ENCODE measurements around the gene ITGA1. TPM values are rescaled to one million over a fixed set of nuclear protein-coding genes. Genes with fewer than 3 reads are reported as not detected.
"Not testable (repeated sequence)": the region's sequence is repeated elsewhere in the genome, so short reads cannot be mapped to it uniquely, and the experiment has no call there.

The ITGA1 gene
- polyA plus RNA-seq, 3 donors, result 2.4 to 19.6 (median 6.7) TPM

- 12 to 69% (median 23%) methylated on average over 1 of the region's 1 CpG for WGBS, 3 donors
- H3K27ac ChIP-seq (ENCODE audit: low read depth, low read length), result no peak overlapping the region
These were observed 57.2 kb downstream of the ITGA1 start for GRCh38 chr5:52844885-52845284.

DNA sequence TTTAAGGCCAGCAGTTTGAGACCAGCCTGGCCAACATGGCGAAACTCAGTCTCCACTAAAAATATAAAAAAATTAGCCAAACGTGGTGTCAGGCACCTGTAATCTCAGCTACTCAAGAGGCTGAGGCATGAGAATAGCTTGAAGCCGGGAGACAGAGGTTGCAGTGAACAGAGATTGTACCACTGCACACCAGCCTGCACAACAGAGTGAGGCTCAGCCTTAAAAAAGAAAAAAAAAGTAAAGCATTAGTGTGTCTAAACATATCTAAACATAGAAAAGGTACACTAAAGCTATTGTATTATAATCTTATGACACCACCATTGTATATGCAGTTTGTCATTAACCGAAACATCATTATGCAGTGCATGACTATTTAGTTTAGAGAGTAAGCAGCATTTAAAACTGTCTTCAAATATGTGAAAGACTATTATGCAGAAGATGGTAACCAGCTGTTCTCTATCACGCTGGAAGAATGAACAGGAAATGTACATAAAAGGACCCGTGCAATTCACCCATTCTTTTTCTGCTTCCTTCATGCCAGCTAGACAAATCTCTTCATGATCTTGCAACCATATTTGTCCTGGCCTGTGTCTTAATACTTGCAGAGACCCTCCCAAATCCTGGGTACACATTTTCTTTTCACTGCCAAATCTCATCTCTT, 58.6 kb downstream of the ITGA1 start:
- no peak overlapping the region for H3K27ac ChIP-seq (ENCODE audit: low read depth, low read length)
- 65 to 68% (median 65%) methylated on average over 6 of the region's 6 CpGs for WGBS, 3 donors

GRCh38 chr5:52848688-52849087, 61.0 kb downstream of the ITGA1 start:
- not testable (repeated sequence) for H3K27ac ChIP-seq (ENCODE audit: low read depth, low read length)
- 79 to 91% (median 90%) methylated on average over 5 of the region's 5 CpGs for WGBS, 3 donors

DNA sequence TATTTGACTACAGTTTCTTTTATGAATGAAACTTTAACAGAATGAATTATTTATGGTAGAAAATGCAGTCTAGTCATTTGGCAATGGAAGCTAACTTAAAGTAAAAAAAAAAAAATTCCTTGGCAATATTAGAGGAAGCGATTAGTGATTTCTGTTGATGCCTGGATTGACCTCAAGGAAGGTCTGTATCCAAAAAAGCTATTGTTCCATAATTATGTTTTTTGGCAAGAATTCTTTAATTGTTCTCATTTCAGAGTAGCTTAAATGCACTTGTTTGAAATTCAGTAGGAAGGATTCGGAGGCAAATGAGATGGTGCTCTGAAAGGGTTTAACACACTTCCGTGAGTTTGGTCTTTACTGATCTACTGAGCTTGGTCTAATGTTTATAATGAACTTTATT, 61.8 kb downstream of the ITGA1 start:
- H3K27ac ChIP-seq (ENCODE audit: low read depth, low read length), result no peak overlapping the region
- 84 to 89% (median 89%) methylated on average over 3 of the region's 3 CpGs for WGBS, 3 donors

DNA sequence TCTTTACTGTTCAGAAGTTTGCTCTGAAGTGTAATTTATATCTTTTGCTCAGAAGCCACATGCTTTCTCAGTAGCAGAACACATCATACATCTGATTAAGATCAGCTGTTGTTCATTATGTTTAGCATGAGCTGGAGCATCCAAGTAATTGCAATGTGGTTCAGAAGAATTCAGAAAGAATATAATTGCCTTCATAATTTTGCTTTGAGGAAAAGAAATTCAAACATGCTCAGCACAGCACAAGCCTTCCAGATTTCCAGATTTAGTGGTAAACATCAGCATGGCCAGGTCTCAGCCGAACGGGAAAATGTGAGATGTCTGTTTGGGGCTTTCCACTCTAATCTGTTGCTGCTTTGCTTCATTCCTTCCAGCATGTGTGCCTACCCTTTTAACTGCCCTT, 65.9 kb downstream of the ITGA1 start:
- H3K27ac ChIP-seq (ENCODE audit: low read depth, low read length), result no peak overlapping the region
- 69 to 78% (median 74%) methylated on average over 2 of the region's 2 CpGs for WGBS, 3 donors

DNA sequence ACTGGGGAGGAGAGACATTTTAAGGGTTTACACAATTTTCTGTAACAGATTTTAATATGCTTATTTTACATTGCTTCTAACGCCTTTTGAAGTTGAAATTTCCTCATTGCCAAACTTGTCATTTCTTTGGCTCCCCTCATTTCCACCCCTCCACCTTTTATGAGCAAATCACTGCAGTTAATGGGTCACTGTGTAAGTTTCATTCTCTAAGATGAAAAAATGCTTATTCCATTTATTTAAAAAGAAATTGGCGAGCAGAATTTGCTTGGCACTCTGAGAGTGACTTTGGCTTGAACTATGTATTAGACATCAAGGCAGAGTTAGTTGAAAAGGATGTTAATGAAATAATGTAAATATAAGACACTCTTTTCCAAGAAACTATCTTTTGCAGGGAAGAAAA, 66.6 kb downstream of the ITGA1 start:
- no peak overlapping the region for H3K27ac ChIP-seq (ENCODE audit: low read depth, low read length)
- WGBS, 3 donors, result 48 to 59% (median 54%) methylated on average over 2 of the region's 2 CpGs

GRCh38 chr5:52854949-52855348, 67.2 kb downstream of the ITGA1 start:
- no peak overlapping the region for H3K27ac ChIP-seq (ENCODE audit: low read depth, low read length)
- WGBS, 3 donors, result 59 to 78% (median 71%) methylated on average over 2 of the region's 2 CpGs

DNA sequence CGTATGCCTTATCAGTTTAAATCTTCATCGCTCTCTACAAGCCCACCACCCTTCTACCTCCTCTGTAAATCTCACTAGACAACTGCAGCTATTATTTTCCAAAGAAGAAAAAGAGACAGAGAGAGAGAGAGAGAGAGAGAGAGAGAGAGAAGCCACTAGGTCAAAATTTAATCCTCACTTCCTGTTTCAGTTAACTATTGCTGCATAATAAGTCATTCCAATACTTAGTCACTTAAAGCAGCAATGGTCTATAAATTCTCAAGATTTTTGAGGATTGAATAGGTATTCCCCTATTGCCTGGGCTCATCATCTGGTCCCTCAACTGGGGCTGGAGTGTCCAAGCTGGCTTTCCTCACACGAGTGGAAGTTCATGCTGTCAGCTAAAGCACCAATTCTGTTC, 68.8 kb downstream of the ITGA1 start:
- no peak overlapping the region for H3K27ac ChIP-seq (ENCODE audit: low read depth, low read length)
- WGBS, 3 donors, result 81 to 90% (median 86%) methylated on average over 3 of the region's 3 CpGs

- H3K27ac ChIP-seq (ENCODE audit: low read depth, low read length), result no peak overlapping the region
- WGBS, 3 donors, result 83 to 91% (median 84%) methylated on average over 2 of the region's 2 CpGs
These were observed 71.9 kb downstream of the ITGA1 start for GRCh38 chr5:52859628-52860027.

GRCh38 chr5:52861368-52861767, 73.7 kb downstream of the ITGA1 start:
- H3K27ac ChIP-seq (ENCODE audit: low read depth, low read length), result no peak overlapping the region
- 94 to 96% (median 96%) methylated on average over 5 of the region's 5 CpGs for WGBS, 3 donors

DNA sequence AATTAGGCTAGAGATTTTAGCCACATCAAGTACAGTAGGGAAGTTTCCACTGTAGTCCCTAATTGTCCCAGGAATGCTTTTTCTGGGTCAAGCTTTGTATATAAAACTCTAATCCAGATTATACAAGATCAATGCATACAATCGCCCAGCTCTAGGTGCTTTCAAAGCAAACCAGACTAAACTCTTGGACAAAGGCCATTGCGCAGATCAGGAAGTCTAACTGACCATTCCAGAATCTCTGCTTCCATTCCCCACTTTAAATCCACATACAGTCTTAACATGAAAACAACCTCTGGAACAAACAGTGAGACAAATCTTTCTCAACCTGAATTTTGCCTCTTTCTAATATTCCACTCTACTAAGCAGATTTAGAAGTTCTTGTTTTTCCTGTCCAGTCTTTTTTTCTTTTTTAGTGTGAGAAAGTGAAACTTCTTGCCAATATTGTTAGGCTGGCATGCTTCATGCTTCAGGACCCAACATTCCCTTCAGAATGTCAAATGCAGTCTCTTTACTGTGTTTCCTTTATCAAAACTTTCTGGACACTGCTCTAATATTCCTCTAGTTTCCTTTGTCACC, 76.1 kb downstream of the ITGA1 start:
- H3K27ac ChIP-seq (ENCODE audit: low read depth, low read length), result no peak overlapping the region
- 44 to 67% (median 59%) methylated on average over 2 of the region's 2 CpGs for WGBS, 3 donors

- no peak overlapping the region for H3K27ac ChIP-seq (ENCODE audit: low read depth, low read length)
- WGBS, 3 donors, result 5 to 17% (median 8%) methylated on average over 2 of the region's 2 CpGs
These were observed 76.7 kb downstream of the ITGA1 start for GRCh38 chr5:52864371-52864770.

DNA sequence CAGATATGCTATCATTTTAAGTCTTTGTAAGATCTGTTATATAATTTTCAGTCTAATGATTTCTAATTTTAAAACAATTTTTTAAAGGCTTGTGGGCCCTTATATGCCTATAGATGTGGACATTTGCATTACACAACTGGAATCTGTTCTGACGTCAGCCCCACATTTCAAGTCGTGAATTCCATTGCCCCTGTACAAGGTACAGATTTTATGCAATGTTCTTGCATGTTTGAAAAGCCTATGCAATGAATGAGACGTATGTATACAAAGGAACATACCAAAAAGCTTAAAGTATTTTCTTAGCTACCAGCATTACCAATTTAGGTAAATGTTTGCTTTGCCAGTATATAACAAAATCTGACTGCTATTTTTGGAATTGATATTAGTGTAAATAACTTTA, 77.2 kb downstream of the ITGA1 start:
- 57 to 73% (median 67%) methylated on average over 3 of the region's 3 CpGs for WGBS, 3 donors
- no peak overlapping the region for H3K27ac ChIP-seq (ENCODE audit: low read depth, low read length)

DNA sequence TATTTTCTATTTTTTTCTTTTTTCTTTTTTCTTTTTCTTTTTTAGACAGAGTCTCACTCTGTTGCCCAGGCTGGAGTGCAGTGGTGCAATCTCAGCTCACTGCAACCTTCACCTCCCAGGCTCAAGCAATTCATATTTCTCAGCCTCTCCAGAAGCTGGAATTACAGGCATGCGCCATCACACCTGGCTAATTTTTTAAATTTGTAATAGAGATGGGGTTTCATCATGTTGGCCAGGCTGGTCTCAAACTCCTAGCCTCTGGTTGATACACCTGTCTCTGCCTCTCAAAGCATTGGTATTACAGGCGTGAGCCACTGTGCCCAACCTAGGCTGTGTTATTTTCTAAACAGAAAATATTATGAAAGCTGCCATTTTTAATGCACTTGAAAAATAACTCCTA, 78.3 kb downstream of the ITGA1 start:
- H3K27ac ChIP-seq (ENCODE audit: low read depth, low read length), result not testable (repeated sequence)
- WGBS, 3 donors, result 92 to 97% (median 97%) methylated on average over 2 of the region's 2 CpGs

- WGBS, 3 donors, result 89 to 90% (median 90%) methylated on average over 2 of the region's 2 CpGs
- no peak overlapping the region for H3K27ac ChIP-seq (ENCODE audit: low read depth, low read length)
These were observed 80.1 kb downstream of the ITGA1 start for GRCh38 chr5:52867809-52868208.

DNA sequence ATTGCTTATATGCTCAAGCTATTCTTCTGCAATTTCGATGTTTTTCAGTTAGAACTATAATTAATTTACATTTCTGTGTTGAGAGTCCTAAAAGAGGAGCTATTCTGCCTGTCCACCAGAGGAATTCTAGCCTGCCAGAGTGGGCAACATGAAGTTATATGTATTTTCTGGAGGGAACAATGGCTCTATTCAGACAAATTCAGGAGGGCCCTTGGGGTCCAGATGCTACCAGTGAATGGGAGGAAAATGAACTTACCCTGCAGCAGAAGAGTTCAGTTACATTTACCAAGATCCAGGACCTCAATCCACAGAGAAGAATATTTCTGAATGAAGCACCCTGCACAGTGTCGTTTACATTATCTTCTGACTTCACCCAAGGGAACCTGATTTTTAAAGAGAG, 80.7 kb downstream of the ITGA1 start:
- no peak overlapping the region for H3K27ac ChIP-seq (ENCODE audit: low read depth, low read length)
- WGBS, 3 donors, result 85 to 92% (median 86%) methylated on average over 2 of the region's 2 CpGs

GRCh38 chr5:52869391-52869790, 81.7 kb downstream of the ITGA1 start:
- no peak overlapping the region for H3K27ac ChIP-seq (ENCODE audit: low read depth, low read length)
- 90 to 96% (median 94%) methylated on average over 4 of the region's 4 CpGs for whole genome bisulfite sequencing, 3 donors

DNA sequence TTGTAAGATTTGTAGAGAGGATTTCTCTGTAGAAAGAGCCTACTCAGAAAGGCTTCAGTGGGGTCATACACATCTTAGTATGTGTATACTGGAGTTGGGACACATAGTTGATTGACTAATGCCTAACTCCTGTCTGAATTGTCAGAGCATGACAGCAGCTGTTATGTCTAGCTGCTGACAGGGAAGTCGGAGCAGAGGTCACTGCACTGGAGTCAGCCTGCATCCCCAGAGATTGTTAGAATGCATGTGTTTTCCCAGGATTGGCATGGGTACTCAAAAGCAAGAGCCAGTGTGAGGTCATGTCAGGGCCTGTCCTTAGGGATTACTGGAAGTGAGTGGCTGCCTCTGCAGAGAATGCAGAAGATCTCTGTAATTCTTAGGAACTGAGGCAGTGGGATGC, 82.7 kb downstream of the ITGA1 start:
- WGBS, 3 donors, result 46 to 86% (median 61%) methylated on average over 1 of the region's 1 CpG
- H3K27ac ChIP-seq (ENCODE audit: low read depth, low read length), result no peak overlapping the region

- no peak overlapping the region for H3K27ac ChIP-seq (ENCODE audit: low read depth, low read length)
These were observed 88.1 kb downstream of the ITGA1 start for GRCh38 chr5:52875827-52876226.

GRCh38 chr5:52876456-52876855, 88.7 kb downstream of the ITGA1 start:
- 65 to 80% (median 76%) methylated on average over 4 of the region's 4 CpGs for WGBS, 3 donors
- no peak overlapping the region for H3K27ac ChIP-seq (ENCODE audit: low read depth, low read length)

More at GRCh38 chr5:52875827-52876226, 88.1 kb downstream of the ITGA1 start:
- WGBS, 3 donors, result 36 to 61% (median 46%) methylated on average over 3 of the region's 3 CpGs
